RWPE2 (cell line): Measurements from ENCODE around the gene ACP7.
"Not testable (repeated sequence)": the region's sequence is repeated elsewhere in the genome, so short reads cannot be mapped to it uniquely, and the experiment has no call there.

Experiments used
- ATAC-seq: fragments of 200-7000 bp; cut with Tn5 transposase; 3 replicates; pipeline ENCODE4 v1.9.1; 2021; ENCODE audit warnings: low read depth
- DNase-seq: peaks from one replicate; pipeline ENCODE4 v3.0.0-alpha.2; 2020; ENCODE audit warnings: low spot score
- H3K27ac ChIP-seq: fragments of 450-650 bp; 2 replicates; pipeline ENCODE4 v1.5.1; 2017; ENCODE audit warnings: mild to moderate bottlenecking; ENCODE audit not compliant: poor library complexity, severe bottlenecking
- H3K27me3 ChIP-seq: fragments of 250-450 bp; sonication (Bioruptor Pico); 2 replicates; pipeline ENCODE4 v1.5.1; 2021; ENCODE audit warnings: mild to moderate bottlenecking, moderate library complexity; ENCODE audit not compliant: insufficient read depth, poor library complexity, severe bottlenecking
- H3K36me3 ChIP-seq: fragments of 250-450 bp; sonication (Bioruptor Pico); 2 replicates; pipeline ENCODE4 v1.5.1; 2020; ENCODE audit warnings: low read depth, mild to moderate bottlenecking, moderate library complexity
- H3K4me1 ChIP-seq: fragments of 250-450 bp; sonication (Bioruptor Pico); 2 replicates; pipeline ENCODE4 v1.5.1; 2021; ENCODE audit warnings: mild to moderate bottlenecking, moderate library complexity; ENCODE audit not compliant: insufficient read depth, poor library complexity, severe bottlenecking
- H3K4me3 ChIP-seq: fragments of 250-450 bp; sonication (Bioruptor Pico); 2 replicates; pipeline ENCODE4 v1.5.1; 2021; ENCODE audit warnings: mild to moderate bottlenecking, moderate library complexity; ENCODE audit not compliant: severe bottlenecking
- H3K9me3 ChIP-seq: fragments of 250-450 bp; sonication (Bioruptor Pico); 2 replicates; pipeline ENCODE4 v1.5.1; 2021; ENCODE audit warnings: mild to moderate bottlenecking, moderate library complexity; ENCODE audit not compliant: severe bottlenecking
- TF ChIP-seq, protein P1 (sequence below): fragments of 450-650 bp; IDR thresholded peaks from one replicate; pipeline ENCODE4 v1.5.1; 2017; ENCODE audit warnings: mild to moderate bottlenecking, moderate library complexity; ENCODE audit not compliant: poor library complexity, severe bottlenecking

Gene ACP7

DNA sequence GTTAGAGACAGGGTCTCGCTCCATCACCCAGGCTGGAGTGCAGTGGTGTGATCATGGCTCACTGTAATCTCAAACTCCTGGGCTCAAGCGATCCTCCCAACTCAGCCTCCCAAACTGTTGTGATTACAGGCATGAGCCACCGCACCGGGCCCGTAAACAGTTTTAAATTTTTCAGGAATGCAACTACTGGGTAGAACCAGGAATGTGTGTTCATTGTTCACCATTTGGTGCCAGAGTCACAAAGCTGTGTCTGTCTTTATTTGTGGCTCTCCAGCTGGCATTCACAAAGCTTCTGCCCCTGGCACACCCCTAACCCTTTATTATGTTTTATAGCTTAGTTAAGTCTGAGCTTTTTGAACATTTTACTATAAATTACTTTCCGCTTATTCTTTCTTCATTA, 19.8 kb upstream of the ACP7 start:
- H3K4me1 ChIP-seq, result no peaks in the 10 kb centered on the region
- TF ChIP-seq, protein P1, sequence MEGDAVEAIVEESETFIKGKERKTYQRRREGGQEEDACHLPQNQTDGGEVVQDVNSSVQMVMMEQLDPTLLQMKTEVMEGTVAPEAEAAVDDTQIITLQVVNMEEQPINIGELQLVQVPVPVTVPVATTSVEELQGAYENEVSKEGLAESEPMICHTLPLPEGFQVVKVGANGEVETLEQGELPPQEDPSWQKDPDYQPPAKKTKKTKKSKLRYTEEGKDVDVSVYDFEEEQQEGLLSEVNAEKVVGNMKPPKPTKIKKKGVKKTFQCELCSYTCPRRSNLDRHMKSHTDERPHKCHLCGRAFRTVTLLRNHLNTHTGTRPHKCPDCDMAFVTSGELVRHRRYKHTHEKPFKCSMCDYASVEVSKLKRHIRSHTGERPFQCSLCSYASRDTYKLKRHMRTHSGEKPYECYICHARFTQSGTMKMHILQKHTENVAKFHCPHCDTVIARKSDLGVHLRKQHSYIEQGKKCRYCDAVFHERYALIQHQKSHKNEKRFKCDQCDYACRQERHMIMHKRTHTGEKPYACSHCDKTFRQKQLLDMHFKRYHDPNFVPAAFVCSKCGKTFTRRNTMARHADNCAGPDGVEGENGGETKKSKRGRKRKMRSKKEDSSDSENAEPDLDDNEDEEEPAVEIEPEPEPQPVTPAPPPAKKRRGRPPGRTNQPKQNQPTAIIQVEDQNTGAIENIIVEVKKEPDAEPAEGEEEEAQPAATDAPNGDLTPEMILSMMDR, result no peak
- DNase-seq, result no peak
- ATAC-seq, result no peak
- H3K27ac ChIP-seq, result no peak overlapping the region
- H3K9me3 ChIP-seq, result no peaks in the 10 kb centered on the region
- 0 out of 2 replicates have a peak, but pooled peaks cover 4% of the 10 kb centered on the region for H3K36me3 ChIP-seq
- H3K4me3 ChIP-seq, result no peak overlapping the region
- no peaks in the 10 kb centered on the region for H3K27me3 ChIP-seq

DNA sequence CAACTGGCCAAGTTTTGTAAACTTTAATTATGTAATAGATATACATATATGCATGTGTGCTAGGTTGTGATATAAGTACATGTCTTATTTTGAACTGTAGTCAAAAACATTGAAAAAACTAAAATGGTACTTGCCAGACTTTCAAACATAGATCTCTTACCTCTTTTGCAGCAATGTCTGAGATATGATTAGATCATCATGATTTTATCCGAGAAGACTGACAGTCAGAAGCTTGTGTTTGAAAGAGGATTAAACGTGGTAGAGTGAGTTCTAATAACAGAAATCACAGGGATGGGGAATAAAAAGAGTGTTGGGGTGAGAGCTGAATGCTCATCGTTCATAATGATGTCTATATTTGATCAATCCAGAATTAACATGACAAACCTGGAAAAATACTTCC, 18.2 kb upstream of the ACP7 start:
- Histone ChIP-seq H3K36me3 (0 out of 2 replicates have a peak, but pooled peaks cover 4% of the 10 kb centered on the region), H3K27ac (no peak overlapping the region), H3K4me3 (no peak overlapping the region), H3K4me1 (no peaks in the 10 kb centered on the region), H3K27me3 (no peaks in the 10 kb centered on the region), H3K9me3 (no peaks in the 10 kb centered on the region)
- DNase-seq (no peak), ATAC-seq (no peak)
- TF ChIP-seq, protein P1, result no peak

DNA sequence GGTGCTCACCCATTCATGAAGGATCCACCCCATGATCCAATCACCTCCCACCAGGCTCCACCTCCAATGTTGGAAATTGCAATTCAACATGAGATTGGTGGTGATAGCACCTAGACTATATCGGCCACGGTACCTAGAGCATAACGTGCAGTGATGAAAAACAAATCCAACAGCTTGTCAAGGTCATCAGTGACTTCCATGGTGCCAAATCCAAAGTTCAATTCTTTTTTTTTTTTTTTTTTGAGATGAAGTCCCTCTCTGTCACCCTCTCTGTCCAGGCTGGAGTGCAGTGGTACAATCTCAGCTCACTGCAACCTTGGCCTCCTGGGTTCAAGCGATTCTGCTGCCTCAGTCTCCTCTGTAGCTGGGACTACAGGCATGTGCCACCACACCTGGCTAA, 17.1 kb upstream of the ACP7 start:
- 0 out of 2 replicates have a peak, but pooled peaks cover 4% of the 10 kb centered on the region for H3K36me3 ChIP-seq
- H3K9me3 ChIP-seq, result no peaks in the 10 kb centered on the region
- H3K4me3 ChIP-seq, result no peak overlapping the region
- no peaks in the 10 kb centered on the region for H3K4me1 ChIP-seq
- ATAC-seq, result no peak
- TF ChIP-seq, protein P1, result no peak
- DNase-seq, result no peak
- H3K27ac ChIP-seq, result no peak overlapping the region
- no peaks in the 10 kb centered on the region for H3K27me3 ChIP-seq

DNA sequence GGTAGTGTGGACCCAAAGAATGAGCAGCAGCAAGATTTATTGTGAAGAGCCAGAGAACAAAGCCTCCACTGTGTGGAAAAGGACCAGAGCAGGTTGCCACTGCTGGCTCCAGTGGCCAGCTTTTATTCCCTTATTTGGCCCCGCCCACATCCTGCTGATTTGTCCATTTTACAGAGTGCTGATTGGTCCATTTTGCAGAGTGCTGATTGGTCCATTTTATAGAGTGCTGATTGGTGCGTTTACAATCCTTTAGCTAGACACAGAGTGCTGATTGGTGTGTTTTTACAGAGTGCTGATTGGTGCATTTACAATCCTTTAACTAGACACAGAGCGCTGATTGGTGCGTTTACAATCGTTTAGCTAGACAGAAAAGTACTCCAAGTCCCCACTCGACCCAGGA, 15.9 kb upstream of the ACP7 start:
- DNase-seq, H3K4me1 ChIP-seq, H3K36me3 ChIP-seq, H3K27me3 ChIP-seq, H3K4me3 ChIP-seq, H3K27ac ChIP-seq, H3K9me3 ChIP-seq, ATAC-seq: not testable (repeated sequence)

DNA sequence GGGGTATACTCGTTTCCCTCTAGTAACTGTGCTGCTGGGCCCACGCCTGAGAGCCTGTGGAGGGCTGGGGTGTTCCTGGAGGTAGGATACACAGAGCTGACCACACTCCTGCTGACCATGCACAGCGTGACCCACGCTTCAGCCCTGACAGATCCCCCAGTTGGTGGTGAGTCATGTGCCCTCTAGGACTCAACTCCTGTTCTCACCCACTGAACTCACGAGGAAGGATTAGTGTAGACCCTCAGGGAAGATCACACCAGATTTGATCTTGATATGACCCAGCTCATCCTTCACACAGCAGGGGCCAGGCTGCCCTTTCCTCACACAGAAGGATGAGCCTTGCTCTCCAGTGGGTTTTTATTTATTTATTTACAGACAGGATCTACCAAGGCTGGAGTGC, 13.3 kb upstream of the ACP7 start:
- TF ChIP-seq, protein P1, result no peak
- Histone ChIP-seq H3K27me3 (no peaks in the 10 kb centered on the region), H3K27ac (peak overlapping the region; percentile 7), H3K36me3 (0 out of 2 replicates have a peak, but pooled peaks cover 4% of the 10 kb centered on the region), H3K4me1 (peaks cover 13% of the 10 kb centered on the region), H3K4me3 (no peak overlapping the region), H3K9me3 (no peaks in the 10 kb centered on the region)
- ATAC-seq (no peak), DNase-seq (no peak)
